Chondrocyte (in vitro differentiated cells): ENCODE measurements around the gene ACACA. TPM values are rescaled to one million over a fixed set of nuclear protein-coding genes. Genes with fewer than 3 reads are reported as not detected.

ENCODE experiments used
- DNase-seq: peaks from one replicate; pipeline ENCODE4 v3.0.0; 2021; ENCODE audit warnings: mixed read lengths, low spot score
- H3K27ac Mint-ChIP-seq: one replicate; pipeline ENCODE4 v1.8.0; 2021; ENCODE audit warnings: mild to moderate bottlenecking, moderate library complexity, mixed read lengths; ENCODE audit not compliant: unreplicated experiment
- H3K27me3 Mint-ChIP-seq: 2 replicates; pipeline ENCODE4 v1.8.0; 2021; ENCODE audit warnings: low read depth, mixed read lengths
- H3K36me3 Mint-ChIP-seq: 2 replicates; pipeline ENCODE4 v1.8.0; 2021; ENCODE audit warnings: low read depth, mixed read lengths
- H3K4me1 Mint-ChIP-seq: 2 replicates; pipeline ENCODE4 v1.8.0; 2021; ENCODE audit warnings: low read depth, mild to moderate bottlenecking, mixed read lengths
- H3K4me3 Mint-ChIP-seq: one replicate; pipeline ENCODE4 v1.8.0; 2021; ENCODE audit warnings: mild to moderate bottlenecking, moderate library complexity, mixed read lengths; ENCODE audit not compliant: unreplicated experiment
- H3K9me3 Mint-ChIP-seq: 2 replicates; pipeline ENCODE4 v1.8.0; 2021; ENCODE audit warnings: low read depth, mixed read lengths
- CTCF ChIP-seq: fragments of 200-600 bp; sonication (generic); IDR thresholded peaks from 2 replicates; pipeline ENCODE4 v1.5.0; 2021; ENCODE audit warnings: antibody characterized with exemption, mild to moderate bottlenecking, moderate library complexity
- total RNA-seq: library from RNA; stranded (reverse); gene quantifications from 3 replicates; pipeline ENCODE4 v1.2.1, GENCODE V29; 2021

The ACACA gene
- total RNA-seq, 1 donor from 2014 or later, result 77.1 TPM

GRCh38 chr17:37234106-37234505 lies 172.5 kb downstream of the ACACA start:
- Mint-ChIP-seq H3K9me3 (no peaks in the 10 kb centered on the region), H3K4me1 (no peaks in the 10 kb centered on the region), H3K27ac (no peak overlapping the region), H3K27me3 (no peaks in the 10 kb centered on the region), H3K4me3 (no peak overlapping the region), H3K36me3 (peaks cover 10% of the 10 kb centered on the region)
- no peak for DNase-seq
- TF ChIP-seq CTCF, result no peak

GRCh38 chr17:37233036-37233435 lies 173.6 kb downstream of the ACACA start:
- TF ChIP-seq CTCF, result no peak
- peaks cover 12% of the 10 kb centered on the region for H3K36me3 Mint-ChIP-seq

GRCh38 chr17:37231887-37232286 lies 174.7 kb downstream of the ACACA start:
- Mint-ChIP-seq H3K4me3 (no peak overlapping the region), H3K36me3 (peaks cover 10% of the 10 kb centered on the region), H3K27me3 (no peaks in the 10 kb centered on the region), H3K9me3 (no peaks in the 10 kb centered on the region), H3K27ac (no peak overlapping the region), H3K4me1 (no peaks in the 10 kb centered on the region)
- no peak for DNase-seq
- TF ChIP-seq CTCF, result no peak

More at GRCh38 chr17:37233036-37233435, 173.6 kb downstream of the ACACA start:
- DNase-seq, result no peak
- H3K27me3 Mint-ChIP-seq, result no peaks in the 10 kb centered on the region
- no peaks in the 10 kb centered on the region for H3K9me3 Mint-ChIP-seq
- H3K27ac Mint-ChIP-seq, result no peak overlapping the region
- H3K4me1 Mint-ChIP-seq, result no peaks in the 10 kb centered on the region
- no peak overlapping the region for H3K4me3 Mint-ChIP-seq

GRCh38 chr17:37230633-37231032 lies 176.0 kb downstream of the ACACA start:
- no peak for DNase-seq
- H3K4me1 Mint-ChIP-seq, result no peaks in the 10 kb centered on the region
- H3K4me3 Mint-ChIP-seq, result no peak overlapping the region
- H3K36me3 Mint-ChIP-seq, result peaks cover 9% of the 10 kb centered on the region
- no peaks in the 10 kb centered on the region for H3K9me3 Mint-ChIP-seq
- H3K27me3 Mint-ChIP-seq, result no peaks in the 10 kb centered on the region
- no peak overlapping the region for H3K27ac Mint-ChIP-seq
- TF ChIP-seq CTCF, result no peak

GRCh38 chr17:37225465-37225864 lies 181.2 kb downstream of the ACACA start:
- peaks cover 3% of the 10 kb centered on the region for H3K4me1 Mint-ChIP-seq
- H3K27ac Mint-ChIP-seq, result no peak overlapping the region
- H3K4me3 Mint-ChIP-seq, result no peak overlapping the region
- H3K36me3 Mint-ChIP-seq, result peaks cover 6% of the 10 kb centered on the region
- no peak for TF ChIP-seq CTCF
- no peaks in the 10 kb centered on the region for H3K27me3 Mint-ChIP-seq
- H3K9me3 Mint-ChIP-seq, result no peaks in the 10 kb centered on the region
- no peak for DNase-seq
